ENCODE results near the gene TMSB4Y.

- TF ChIP-seq PHF20 (CRISPR knock-in tag; IDR thresholded peaks at IDR 0.05) (no peak), RBM22 (optimal IDR thresholded peaks at IDR 0.05; ENCODE audit: low read length) (no peak), EP300 (IDR thresholded peaks at IDR 0.05; ENCODE audit: low read depth in 2 of 2, low read length in 2 of 2) (no peak), EP300 (CRISPR knock-in tag; IDR thresholded peaks at IDR 0.05; ENCODE audit: borderline replicate concordance) (no peak), ZNF704 (CRISPR knock-in tag; IDR thresholded peaks at IDR 0.05; ENCODE audit: borderline replicate concordance) (no peak)
- TF ChIP-seq, protein P1, sequence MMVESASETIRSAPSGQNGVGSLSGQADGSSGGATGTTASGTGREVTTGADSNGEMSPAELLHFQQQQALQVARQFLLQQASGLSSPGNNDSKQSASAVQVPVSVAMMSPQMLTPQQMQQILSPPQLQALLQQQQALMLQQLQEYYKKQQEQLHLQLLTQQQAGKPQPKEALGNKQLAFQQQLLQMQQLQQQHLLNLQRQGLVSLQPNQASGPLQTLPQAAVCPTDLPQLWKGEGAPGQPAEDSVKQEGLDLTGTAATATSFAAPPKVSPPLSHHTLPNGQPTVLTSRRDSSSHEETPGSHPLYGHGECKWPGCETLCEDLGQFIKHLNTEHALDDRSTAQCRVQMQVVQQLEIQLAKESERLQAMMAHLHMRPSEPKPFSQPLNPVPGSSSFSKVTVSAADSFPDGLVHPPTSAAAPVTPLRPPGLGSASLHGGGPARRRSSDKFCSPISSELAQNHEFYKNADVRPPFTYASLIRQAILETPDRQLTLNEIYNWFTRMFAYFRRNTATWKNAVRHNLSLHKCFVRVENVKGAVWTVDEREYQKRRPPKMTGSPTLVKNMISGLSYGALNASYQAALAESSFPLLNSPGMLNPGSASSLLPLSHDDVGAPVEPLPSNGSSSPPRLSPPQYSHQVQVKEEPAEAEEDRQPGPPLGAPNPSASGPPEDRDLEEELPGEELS (CRISPR knock-in tag; IDR thresholded peaks at IDR 0.05): no peak
Observed at GRCh38 chrY:13754661-13755060, 51.0 kb downstream of the TMSB4Y start.
